ENCODE results near the gene VWA2. TPM values are rescaled to one million over a fixed set of nuclear protein-coding genes. Genes with fewer than 3 reads are reported as not detected.

Gene VWA2
- total RNA-seq, 1 experiment from 2014 or later: not detected

DNA sequence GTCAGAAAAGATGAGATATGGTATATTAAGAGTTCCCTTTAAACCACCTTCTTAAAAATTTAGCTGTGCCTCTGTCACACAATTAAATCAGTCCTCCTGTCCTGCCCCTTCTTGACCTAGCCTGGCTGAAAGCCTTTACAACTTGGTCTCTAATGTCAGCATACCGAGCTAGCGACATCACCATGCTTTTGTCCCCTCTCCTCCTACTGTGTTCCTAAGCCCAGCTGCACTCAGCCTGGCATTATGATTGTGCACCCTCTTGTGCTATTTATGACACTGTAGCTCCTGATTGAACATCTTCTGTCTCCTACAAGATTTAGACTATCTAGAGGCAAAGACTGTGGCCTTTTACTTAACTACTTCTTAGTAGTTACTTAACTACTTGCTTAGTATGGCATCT, 30.7 kb upstream of the VWA2 start:
- H3K36me3 ChIP-seq (ENCODE audit: insufficient read depth, low read length): no peaks in the 10 kb centered on the region
- no peaks in the 10 kb centered on the region for H3K9me3 ChIP-seq (ENCODE audit: low read length)
- H3K79me2 ChIP-seq (ENCODE audit: low read length): no peaks in the 10 kb centered on the region
- no peak overlapping the region for H3K4me3 ChIP-seq (ENCODE audit: low read length)
- H2AFZ ChIP-seq (ENCODE audit: low read length): no peak overlapping the region
- H3K9ac ChIP-seq (ENCODE audit: low read length): no peak overlapping the region
- H3K4me1 ChIP-seq (ENCODE audit: low read length): 0 out of 2 replicates have a peak, but pooled peaks cover 3% of the 10 kb centered on the region
- DNase-seq: no peak
- H3K9me2 ChIP-seq (replicated peaks; ENCODE audit: insufficient read depth, low read length): no peaks in the 10 kb centered on the region
- H4K20me1 ChIP-seq (ENCODE audit: insufficient read depth, low read depth, low read length): no peaks in the 10 kb centered on the region
- H3K4me2 ChIP-seq (ENCODE audit: low read depth, low read length, poor library complexity, severe bottlenecking): no peak overlapping the region
- H3K27ac ChIP-seq (ENCODE audit: low read length): no peak overlapping the region
- H3K27me3 ChIP-seq (ENCODE audit: low read length): no peaks in the 10 kb centered on the region

DNA sequence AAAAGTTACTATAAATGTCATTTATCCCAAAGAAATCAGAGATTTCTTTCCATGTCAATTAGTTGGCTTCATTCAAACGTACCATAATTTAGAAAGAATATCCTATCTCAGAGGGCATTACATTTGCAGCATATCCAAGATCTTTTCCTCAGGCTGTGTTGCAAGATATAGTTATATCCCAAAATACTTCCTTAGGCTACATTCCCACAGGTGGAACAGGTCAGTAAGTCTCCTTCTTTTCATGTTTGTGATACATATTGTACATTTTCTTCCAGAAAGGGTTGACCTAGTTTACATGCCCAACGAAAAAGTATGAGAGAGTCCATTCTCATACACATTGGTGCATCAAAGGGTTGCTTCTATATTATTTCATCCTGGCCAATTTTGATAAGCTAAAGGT, 26.9 kb upstream of the VWA2 start:
- no peak overlapping the region for H3K27ac ChIP-seq (ENCODE audit: low read length)
- no peaks in the 10 kb centered on the region for H3K4me1 ChIP-seq (ENCODE audit: low read length)
- no peak overlapping the region for H3K4me2 ChIP-seq (ENCODE audit: low read depth, low read length, poor library complexity, severe bottlenecking)
- no peaks in the 10 kb centered on the region for H3K9me2 ChIP-seq (replicated peaks; ENCODE audit: insufficient read depth, low read length)
- no peak overlapping the region for H3K9ac ChIP-seq (ENCODE audit: low read length)
- no peaks in the 10 kb centered on the region for H3K79me2 ChIP-seq (ENCODE audit: low read length)
- H3K36me3 ChIP-seq (ENCODE audit: insufficient read depth, low read length): no peaks in the 10 kb centered on the region
- H2AFZ ChIP-seq (ENCODE audit: low read length): no peak overlapping the region
- no peaks in the 10 kb centered on the region; the same call in 1 of the 2 replicates for H3K27me3 ChIP-seq (ENCODE audit: low read length)
- no peak for DNase-seq
- no peaks in the 10 kb centered on the region for H4K20me1 ChIP-seq (ENCODE audit: insufficient read depth, low read depth, low read length)
- no peak overlapping the region for H3K4me3 ChIP-seq (ENCODE audit: low read length)
- no peaks in the 10 kb centered on the region for H3K9me3 ChIP-seq (ENCODE audit: low read length)

DNA sequence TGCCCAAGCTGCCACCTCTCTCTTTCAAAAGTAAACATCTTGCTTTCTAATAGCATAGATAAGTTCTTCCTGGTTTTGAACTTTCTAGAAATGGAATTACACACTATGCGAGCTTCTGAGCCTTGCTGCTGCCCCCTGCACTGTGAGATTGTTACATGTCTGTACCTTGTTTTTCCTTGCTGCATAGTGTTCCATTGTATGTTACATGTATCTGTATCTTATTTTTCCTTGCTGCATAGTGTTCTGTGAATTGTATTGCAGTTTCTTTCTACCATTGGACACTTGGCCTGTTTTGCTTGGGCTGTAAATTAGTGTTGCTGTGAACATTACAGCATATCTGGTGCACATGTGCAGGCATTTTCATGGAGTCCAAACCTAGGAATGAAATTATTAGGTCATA, 24.0 kb upstream of the VWA2 start:
- H3K27me3 ChIP-seq (ENCODE audit: low read length): no peaks in the 10 kb centered on the region; the same call in 1 of the 2 replicates
- no peak overlapping the region for H3K4me2 ChIP-seq (ENCODE audit: low read depth, low read length, poor library complexity, severe bottlenecking)
- no peaks in the 10 kb centered on the region for H3K79me2 ChIP-seq (ENCODE audit: low read length)
- no peak overlapping the region for H3K4me3 ChIP-seq (ENCODE audit: low read length)
- no peak for DNase-seq
- H3K9ac ChIP-seq (ENCODE audit: low read length): no peak overlapping the region
- H3K27ac ChIP-seq (ENCODE audit: low read length): no peak overlapping the region
- no peak overlapping the region for H2AFZ ChIP-seq (ENCODE audit: low read length)
- H3K9me3 ChIP-seq (ENCODE audit: low read length): no peaks in the 10 kb centered on the region
- no peaks in the 10 kb centered on the region for H4K20me1 ChIP-seq (ENCODE audit: insufficient read depth, low read depth, low read length)
- no peaks in the 10 kb centered on the region for H3K4me1 ChIP-seq (ENCODE audit: low read length)
- H3K36me3 ChIP-seq (ENCODE audit: insufficient read depth, low read length): no peaks in the 10 kb centered on the region
- H3K9me2 ChIP-seq (replicated peaks; ENCODE audit: insufficient read depth, low read length): no peaks in the 10 kb centered on the region

DNA sequence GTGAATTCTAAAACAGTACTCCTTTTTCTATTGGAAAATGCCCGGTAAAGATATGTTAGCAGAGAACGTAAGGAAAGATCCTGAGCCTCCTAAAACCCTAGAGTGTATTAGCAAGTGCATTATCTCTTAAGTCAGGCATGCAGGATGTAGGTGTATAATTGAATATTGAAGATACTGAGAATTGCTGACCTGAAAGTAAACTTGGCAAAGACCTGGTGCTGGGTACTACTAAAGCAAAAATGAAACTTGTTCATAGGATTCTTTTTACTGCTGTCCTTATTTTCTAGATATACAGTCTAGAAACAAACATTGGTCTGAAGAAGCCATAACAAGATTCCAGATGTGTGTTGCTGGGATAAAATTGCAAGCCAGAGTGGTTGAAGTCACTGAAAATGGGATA, 18.8 kb upstream of the VWA2 start:
- Histone ChIP-seq H3K36me3 (ENCODE audit: insufficient read depth, low read length) (no peaks in the 10 kb centered on the region), H3K27ac (ENCODE audit: low read length) (no peak overlapping the region), H2AFZ (ENCODE audit: low read length) (no peak overlapping the region), H3K4me3 (ENCODE audit: low read length) (no peak overlapping the region), H3K27me3 (ENCODE audit: low read length) (no peaks in the 10 kb centered on the region), H3K4me1 (ENCODE audit: low read length) (peaks cover 5% of the 10 kb centered on the region), H3K9ac (ENCODE audit: low read length) (no peak overlapping the region), H4K20me1 (ENCODE audit: insufficient read depth, low read depth, low read length) (no peaks in the 10 kb centered on the region), H3K4me2 (ENCODE audit: low read depth, low read length, poor library complexity, severe bottlenecking) (no peak overlapping the region), H3K9me3 (ENCODE audit: low read length) (no peaks in the 10 kb centered on the region), H3K9me2 (replicated peaks; ENCODE audit: insufficient read depth, low read length) (no peaks in the 10 kb centered on the region), H3K79me2 (ENCODE audit: low read length) (no peaks in the 10 kb centered on the region)
- no peak for DNase-seq

DNA sequence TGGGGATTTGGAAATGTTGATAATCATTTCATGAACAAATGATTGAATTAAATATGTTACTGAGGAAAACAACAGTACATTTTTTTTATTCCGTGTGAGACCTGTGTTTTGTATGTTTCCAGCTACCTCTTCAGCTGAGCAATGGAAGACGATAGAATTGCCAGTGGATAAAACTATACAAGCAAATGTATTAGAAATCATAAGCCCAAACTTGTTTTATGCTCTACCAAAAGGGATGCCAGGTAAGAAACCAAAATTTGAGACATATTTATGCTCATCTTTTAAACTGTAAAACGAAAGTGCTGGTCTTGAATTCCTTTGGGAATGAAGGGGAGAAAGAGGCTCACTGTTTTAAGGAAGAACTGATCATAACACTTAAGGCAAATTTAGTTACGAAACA, 17.8 kb upstream of the VWA2 start:
- no peak overlapping the region for H3K4me2 ChIP-seq (ENCODE audit: low read depth, low read length, poor library complexity, severe bottlenecking)
- no peak overlapping the region for H3K4me3 ChIP-seq (ENCODE audit: low read length)
- H3K27me3 ChIP-seq (ENCODE audit: low read length): no peaks in the 10 kb centered on the region
- H3K9me3 ChIP-seq (ENCODE audit: low read length): no peaks in the 10 kb centered on the region
- no peaks in the 10 kb centered on the region for H4K20me1 ChIP-seq (ENCODE audit: insufficient read depth, low read depth, low read length)
- no peak overlapping the region for H3K9ac ChIP-seq (ENCODE audit: low read length)
- no peaks in the 10 kb centered on the region for H3K79me2 ChIP-seq (ENCODE audit: low read length)
- H3K4me1 ChIP-seq (ENCODE audit: low read length): peaks cover 6% of the 10 kb centered on the region
- no peak overlapping the region for H3K27ac ChIP-seq (ENCODE audit: low read length)
- no peak for DNase-seq
- H3K9me2 ChIP-seq (replicated peaks; ENCODE audit: insufficient read depth, low read length): no peaks in the 10 kb centered on the region
- H3K36me3 ChIP-seq (ENCODE audit: insufficient read depth, low read length): no peaks in the 10 kb centered on the region
- H2AFZ ChIP-seq (ENCODE audit: low read length): no peak overlapping the region

GRCh38 chr10:114223066-114223465, 16.0 kb upstream of the VWA2 start:
- Histone ChIP-seq H3K4me2 (ENCODE audit: low read depth, low read length, poor library complexity, severe bottlenecking) (no peak overlapping the region), H3K79me2 (ENCODE audit: low read length) (no peaks in the 10 kb centered on the region), H2AFZ (ENCODE audit: low read length) (no peak overlapping the region), H3K9me2 (replicated peaks; ENCODE audit: insufficient read depth, low read length) (no peaks in the 10 kb centered on the region), H3K9me3 (ENCODE audit: low read length) (no peaks in the 10 kb centered on the region), H3K27ac (ENCODE audit: low read length) (no peak overlapping the region), H3K36me3 (ENCODE audit: insufficient read depth, low read length) (no peaks in the 10 kb centered on the region), H3K4me3 (ENCODE audit: low read length) (no peak overlapping the region), H3K4me1 (ENCODE audit: low read length) (peaks cover 6% of the 10 kb centered on the region), H3K27me3 (ENCODE audit: low read length) (no peaks in the 10 kb centered on the region), H4K20me1 (ENCODE audit: insufficient read depth, low read depth, low read length) (no peaks in the 10 kb centered on the region), H3K9ac (ENCODE audit: low read length) (no peak overlapping the region)
- DNase-seq: no peak

DNA sequence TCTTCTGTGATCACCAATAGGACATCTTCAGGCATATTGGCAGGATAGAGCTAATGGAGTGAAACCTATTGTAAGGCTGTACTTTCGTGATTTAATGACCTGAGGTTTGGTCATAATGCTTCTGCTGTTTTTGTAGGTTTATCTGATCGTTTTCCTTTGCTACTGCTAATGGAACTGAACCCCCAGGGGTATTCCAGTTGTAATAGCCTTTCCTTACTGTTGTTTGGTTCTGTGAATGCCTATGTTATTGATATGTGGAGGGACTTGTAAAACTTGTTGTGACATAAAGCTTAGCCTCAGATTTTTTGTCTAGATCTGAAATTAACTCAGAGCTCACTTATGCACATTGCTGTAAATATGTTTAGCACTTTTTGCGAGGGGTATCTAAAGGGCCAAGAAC, 10.9 kb upstream of the VWA2 start:
- Histone ChIP-seq H3K9ac (ENCODE audit: low read length) (no peak overlapping the region), H3K9me3 (ENCODE audit: low read length) (no peaks in the 10 kb centered on the region), H3K27me3 (ENCODE audit: low read length) (no peaks in the 10 kb centered on the region), H4K20me1 (ENCODE audit: insufficient read depth, low read depth, low read length) (no peaks in the 10 kb centered on the region), H3K9me2 (replicated peaks; ENCODE audit: insufficient read depth, low read length) (no peaks in the 10 kb centered on the region), H3K79me2 (ENCODE audit: low read length) (no peaks in the 10 kb centered on the region), H3K36me3 (ENCODE audit: insufficient read depth, low read length) (no peaks in the 10 kb centered on the region), H3K4me3 (ENCODE audit: low read length) (no peak overlapping the region), H3K4me2 (ENCODE audit: low read depth, low read length, poor library complexity, severe bottlenecking) (no peak overlapping the region), H2AFZ (ENCODE audit: low read length) (no peak overlapping the region), H3K27ac (ENCODE audit: low read length) (no peak overlapping the region), H3K4me1 (ENCODE audit: low read length) (peaks cover 6% of the 10 kb centered on the region)
- DNase-seq: no peak

DNA sequence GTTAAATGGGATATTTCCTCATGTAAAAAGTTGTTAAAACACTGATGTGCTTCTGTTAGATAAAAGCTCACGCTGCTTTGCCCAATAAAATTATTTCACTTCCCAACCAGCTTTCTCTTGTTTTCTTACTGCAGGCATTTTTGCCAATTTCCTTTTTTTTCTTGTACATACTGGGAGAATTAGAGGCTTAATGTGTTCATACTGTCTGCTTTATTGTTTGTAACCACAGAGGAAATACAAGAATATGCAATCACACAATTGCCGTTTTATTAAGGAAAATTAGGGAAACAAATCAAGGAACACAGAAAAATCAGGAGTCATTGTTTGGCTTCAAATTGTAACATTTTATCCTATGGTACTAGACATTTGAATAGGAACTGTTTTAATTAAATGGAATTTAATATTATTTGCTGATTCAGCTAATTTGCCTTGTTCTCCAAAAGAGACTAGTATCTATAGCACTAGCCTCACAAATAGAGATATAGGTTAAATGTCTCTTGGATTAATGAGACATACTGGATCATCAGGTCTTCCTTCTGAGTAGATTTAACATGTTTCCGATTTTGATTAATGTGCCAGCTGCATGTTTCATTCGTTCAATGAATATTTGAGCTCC, 6.4 kb upstream of the VWA2 start:
- no peak overlapping the region for H3K27ac ChIP-seq (ENCODE audit: low read length)
- no peak for DNase-seq
- no peaks in the 10 kb centered on the region for H3K36me3 ChIP-seq (ENCODE audit: insufficient read depth, low read length)
- H3K9me3 ChIP-seq (ENCODE audit: low read length): no peaks in the 10 kb centered on the region
- H3K4me2 ChIP-seq (ENCODE audit: low read depth, low read length, poor library complexity, severe bottlenecking): no peak overlapping the region
- no peaks in the 10 kb centered on the region for H3K27me3 ChIP-seq (ENCODE audit: low read length)
- no peak overlapping the region for H2AFZ ChIP-seq (ENCODE audit: low read length)
- no peaks in the 10 kb centered on the region for H3K79me2 ChIP-seq (ENCODE audit: low read length)
- H4K20me1 ChIP-seq (ENCODE audit: insufficient read depth, low read depth, low read length): no peaks in the 10 kb centered on the region
- H3K4me1 ChIP-seq (ENCODE audit: low read length): no peaks in the 10 kb centered on the region
- no peak overlapping the region for H3K9ac ChIP-seq (ENCODE audit: low read length)
- H3K9me2 ChIP-seq (replicated peaks; ENCODE audit: insufficient read depth, low read length): no peaks in the 10 kb centered on the region
- no peak overlapping the region for H3K4me3 ChIP-seq (ENCODE audit: low read length)

GRCh38 chr10:114233482-114233881, 5.6 kb upstream of the VWA2 start:
- no peak overlapping the region for H3K4me2 ChIP-seq (ENCODE audit: low read depth, low read length, poor library complexity, severe bottlenecking)
- no peak overlapping the region for H3K9ac ChIP-seq (ENCODE audit: low read length)
- no peaks in the 10 kb centered on the region for H3K4me1 ChIP-seq (ENCODE audit: low read length)
- no peak overlapping the region for H3K4me3 ChIP-seq (ENCODE audit: low read length)
- H3K27ac ChIP-seq (ENCODE audit: low read length): no peak overlapping the region
- no peaks in the 10 kb centered on the region for H3K79me2 ChIP-seq (ENCODE audit: low read length)
- H3K9me3 ChIP-seq (ENCODE audit: low read length): no peaks in the 10 kb centered on the region
- no peaks in the 10 kb centered on the region for H3K9me2 ChIP-seq (replicated peaks; ENCODE audit: insufficient read depth, low read length)
- no peaks in the 10 kb centered on the region for H3K36me3 ChIP-seq (ENCODE audit: insufficient read depth, low read length)
- H3K27me3 ChIP-seq (ENCODE audit: low read length): no peaks in the 10 kb centered on the region
- H4K20me1 ChIP-seq (ENCODE audit: insufficient read depth, low read depth, low read length): no peaks in the 10 kb centered on the region
- DNase-seq: no peak
- no peak overlapping the region for H2AFZ ChIP-seq (ENCODE audit: low read length)

All from Karpas-422 (cell line).